ENCODE results near the gene ABCC6.
"Not testable (repeated sequence)": the region's sequence is repeated elsewhere in the genome, so short reads cannot be mapped to it uniquely, and the experiment has no call there.

ABCC6 gene

GRCh38 chr16:16223662-16224241 lies 458 bp upstream of the ABCC6 start:
- DNase-seq (ENCODE audit: low spot score) = not testable (repeated sequence)

GRCh38 chr16:16221382-16221781 lies 1.9 kb downstream of the ABCC6 start:
- not testable (repeated sequence) for DNase-seq (ENCODE audit: low spot score)

GRCh38 chr16:16220449-16220848 lies 2.8 kb downstream of the ABCC6 start:
- not testable (repeated sequence) for DNase-seq (ENCODE audit: low spot score)

DNA sequence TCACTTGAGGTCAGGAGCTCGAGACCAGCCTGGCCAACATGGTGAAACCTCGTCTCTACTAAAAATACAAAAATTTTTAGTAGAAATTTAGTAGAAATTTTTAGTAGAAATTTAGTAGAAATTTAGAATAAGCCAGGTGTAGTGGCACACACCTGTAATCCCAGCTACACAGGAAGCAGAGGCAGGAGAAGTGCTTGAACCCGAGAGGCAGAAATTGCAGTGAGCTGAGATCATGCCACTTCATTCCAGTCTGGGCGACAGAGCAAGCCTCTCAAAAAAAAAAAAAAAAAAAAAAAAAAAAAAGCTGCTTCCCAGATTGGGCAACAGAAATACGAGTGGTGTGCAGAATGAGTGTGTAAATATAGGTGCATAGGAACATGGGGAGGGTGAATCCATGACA lies 4.5 kb downstream of the ABCC6 start:
- DNase-seq (ENCODE audit: low spot score) = not testable (repeated sequence)

- not testable (repeated sequence) for DNase-seq (ENCODE audit: low spot score)
Observed at GRCh38 chr16:16218349-16218748, 4.9 kb downstream of the ABCC6 start.

GRCh38 chr16:16213863-16214293 lies 9.4 kb downstream of the ABCC6 start:
- DNase-seq (ENCODE audit: low spot score) = not testable (repeated sequence)

- DNase-seq (ENCODE audit: low spot score) = not testable (repeated sequence)
Observed at GRCh38 chr16:16211404-16211803, 11.9 kb downstream of the ABCC6 start.

GRCh38 chr16:16208461-16208860 lies 14.8 kb downstream of the ABCC6 start:
- DNase-seq (ENCODE audit: low spot score) = not testable (repeated sequence)

GRCh38 chr16:16207787-16208334 lies 15.4 kb downstream of the ABCC6 start:
- DNase-seq (ENCODE audit: low spot score) = not testable (repeated sequence)

DNA sequence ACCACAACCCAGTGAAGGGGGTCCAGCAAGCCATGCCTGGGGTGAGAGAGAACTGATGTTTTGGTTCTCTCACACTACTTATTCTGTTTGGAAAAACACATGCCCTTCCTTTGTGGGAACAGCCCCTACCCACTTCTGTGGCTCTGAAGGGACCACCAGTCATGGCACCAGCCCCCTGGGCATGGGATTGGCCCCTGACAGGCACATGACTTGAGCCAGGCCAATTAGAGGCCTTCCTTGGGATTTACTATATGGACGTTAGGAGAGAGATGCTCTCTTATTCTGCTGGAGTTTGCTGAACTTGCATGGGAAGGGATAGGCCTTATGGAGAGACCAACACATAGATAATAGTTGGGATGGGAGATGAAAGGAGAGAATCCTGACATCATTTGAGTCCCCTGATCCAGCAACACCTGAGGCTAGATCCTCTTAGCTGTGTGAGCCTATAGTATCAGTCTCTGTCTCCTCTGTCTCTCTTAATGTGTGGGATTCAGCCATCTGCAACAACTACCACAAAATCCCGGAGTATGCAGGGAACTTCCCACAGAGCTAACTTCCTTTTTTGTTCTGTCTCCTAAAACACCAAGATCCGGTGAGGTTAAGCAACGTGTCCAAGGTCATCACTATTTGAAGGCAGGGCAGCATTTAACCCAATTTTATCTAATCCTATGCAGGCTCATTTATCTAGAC lies 16.1 kb downstream of the ABCC6 start:
- DNase-seq (ENCODE audit: low spot score) = not testable (repeated sequence)

- not testable (repeated sequence) for DNase-seq (ENCODE audit: low spot score)
Observed at GRCh38 chr16:16205864-16206263, 17.4 kb downstream of the ABCC6 start.

GRCh38 chr16:16204552-16204951 lies 18.7 kb downstream of the ABCC6 start:
- not testable (repeated sequence) for DNase-seq (ENCODE audit: low spot score)

- DNase-seq (ENCODE audit: low spot score) = not testable (repeated sequence)
Observed at GRCh38 chr16:16203494-16203893, 19.8 kb downstream of the ABCC6 start.

- not testable (repeated sequence) for DNase-seq (ENCODE audit: low spot score)
Observed at GRCh38 chr16:16202400-16203143, 20.7 kb downstream of the ABCC6 start.

- DNase-seq (ENCODE audit: low spot score) = not testable (repeated sequence)
Observed at GRCh38 chr16:16201880-16202279, 21.4 kb downstream of the ABCC6 start.

GRCh38 chr16:16200391-16200790 lies 22.9 kb downstream of the ABCC6 start:
- DNase-seq (ENCODE audit: low spot score) = not testable (repeated sequence)

- not testable (repeated sequence) for DNase-seq (ENCODE audit: low spot score)
Observed at GRCh38 chr16:16199428-16199827, 23.9 kb downstream of the ABCC6 start.

- DNase-seq (ENCODE audit: low spot score) = no peak
Observed at GRCh38 chr16:16197966-16198365, 25.3 kb downstream of the ABCC6 start.

GRCh38 chr16:16197331-16197730 lies 26.0 kb downstream of the ABCC6 start:
- no peak for DNase-seq (ENCODE audit: low spot score)

GRCh38 chr16:16196099-16196498 lies 27.2 kb downstream of the ABCC6 start:
- DNase-seq (ENCODE audit: low spot score) = no peak

- DNase-seq (ENCODE audit: low spot score) = no peak
Observed at GRCh38 chr16:16191493-16192167, 31.7 kb downstream of the ABCC6 start.

- DNase-seq (ENCODE audit: low spot score) = not testable (repeated sequence)
Observed at GRCh38 chr16:16190966-16191365, 32.3 kb downstream of the ABCC6 start.

Measured in COLO829 (cell line).